NCI-H748 (cell line): Measurements from ENCODE around the gene TNS3.
A peak's percentile ranks its signal among the peaks of the same experiment; 100 is the strongest.

Experiments
- DNase-seq: peaks from one replicate; lab custom pipeline; 2025; ENCODE audit not compliant: unreplicated experiment; lab: John Stamatoyannopoulos, UW

TNS3 gene

GRCh38 chr7:47376991-47377616 is 204.8 kb downstream of the TNS3 start:
- DNase-seq = peak; percentile 6

- no peak for DNase-seq
Observed at GRCh38 chr7:47375121-47375938, 206.6 kb downstream of the TNS3 start.

GRCh38 chr7:47374538-47374937 is 207.4 kb downstream of the TNS3 start:
- DNase-seq = no peak

- peak; percentile 42 for DNase-seq
Observed at GRCh38 chr7:47373871-47374451, 207.9 kb downstream of the TNS3 start.

GRCh38 chr7:47371733-47372368 is 210.1 kb downstream of the TNS3 start:
- DNase-seq = peak; percentile 97

- peak; percentile 49 for DNase-seq
Observed at GRCh38 chr7:47371317-47371716, 210.6 kb downstream of the TNS3 start.

- no peak for DNase-seq
Observed at GRCh38 chr7:47370461-47371042, 211.4 kb downstream of the TNS3 start.

GRCh38 chr7:47369736-47370135 is 212.2 kb downstream of the TNS3 start:
- DNase-seq = no peak

GRCh38 chr7:47368190-47368812 is 213.6 kb downstream of the TNS3 start:
- DNase-seq = no peak

GRCh38 chr7:47367369-47367768 is 214.5 kb downstream of the TNS3 start:
- no peak for DNase-seq

- no peak for DNase-seq
Observed at GRCh38 chr7:47366960-47367359, 215.0 kb downstream of the TNS3 start.

- peak; percentile 32 for DNase-seq
Observed at GRCh38 chr7:47366211-47366610, 215.7 kb downstream of the TNS3 start.

GRCh38 chr7:47362984-47363383 is 218.9 kb downstream of the TNS3 start:
- no peak for DNase-seq

GRCh38 chr7:47361746-47362215 is 220.1 kb downstream of the TNS3 start:
- DNase-seq = no peak

- DNase-seq = no peak
Observed at GRCh38 chr7:47361236-47361635, 220.7 kb downstream of the TNS3 start.

GRCh38 chr7:47360301-47360900 is 221.5 kb downstream of the TNS3 start:
- DNase-seq = no peak

GRCh38 chr7:47358944-47359588 is 222.8 kb downstream of the TNS3 start:
- DNase-seq = no peak

- no peak for DNase-seq
Observed at GRCh38 chr7:47358357-47358756, 223.6 kb downstream of the TNS3 start.

- no peak for DNase-seq
Observed at GRCh38 chr7:47357863-47358262, 224.0 kb downstream of the TNS3 start.

- DNase-seq = no peak
Observed at GRCh38 chr7:47357361-47357760, 224.6 kb downstream of the TNS3 start.
